A549 treated with AZD2906 at 1 μM for 4 hours (cell line): ENCODE data around the gene NMNAT1. TPM values are rescaled to one million over a fixed set of nuclear protein-coding genes. Genes with fewer than 3 reads are reported as not detected.

Experiments
- total RNA-seq: library from RNA; stranded (reverse); fragments of 200-300 nt; extraction: Qiagen RNA extraction; gene quantifications from 5 replicates; pipeline ENCODE4 v1.2.3, GENCODE V29; 2022

NMNAT1 gene
- total RNA-seq = 2.0 to 3.5 TPM (median 2.2 TPM) in 5 replicates

GRCh38 chr1:9942939-9943788 is at the start of gene NMNAT1, which contains the start of gene LZIC:
NMNAT1 (plus strand) TSS chr1:9943475; CDS start chr1:9972074, 28,599 bp downstream.
LZIC (minus strand) TSS chr1:9943391; CDS start chr1:9936619, 6,772 bp downstream.

GRCh38 chr1:9910076-9910422 is 33.2 kb upstream of the NMNAT1 start, which contains the start of gene CTNNBIP1:
CTNNBIP1 (minus strand) TSS chr1:9910269; CDS start chr1:9872064, 38,205 bp downstream.

DNA sequence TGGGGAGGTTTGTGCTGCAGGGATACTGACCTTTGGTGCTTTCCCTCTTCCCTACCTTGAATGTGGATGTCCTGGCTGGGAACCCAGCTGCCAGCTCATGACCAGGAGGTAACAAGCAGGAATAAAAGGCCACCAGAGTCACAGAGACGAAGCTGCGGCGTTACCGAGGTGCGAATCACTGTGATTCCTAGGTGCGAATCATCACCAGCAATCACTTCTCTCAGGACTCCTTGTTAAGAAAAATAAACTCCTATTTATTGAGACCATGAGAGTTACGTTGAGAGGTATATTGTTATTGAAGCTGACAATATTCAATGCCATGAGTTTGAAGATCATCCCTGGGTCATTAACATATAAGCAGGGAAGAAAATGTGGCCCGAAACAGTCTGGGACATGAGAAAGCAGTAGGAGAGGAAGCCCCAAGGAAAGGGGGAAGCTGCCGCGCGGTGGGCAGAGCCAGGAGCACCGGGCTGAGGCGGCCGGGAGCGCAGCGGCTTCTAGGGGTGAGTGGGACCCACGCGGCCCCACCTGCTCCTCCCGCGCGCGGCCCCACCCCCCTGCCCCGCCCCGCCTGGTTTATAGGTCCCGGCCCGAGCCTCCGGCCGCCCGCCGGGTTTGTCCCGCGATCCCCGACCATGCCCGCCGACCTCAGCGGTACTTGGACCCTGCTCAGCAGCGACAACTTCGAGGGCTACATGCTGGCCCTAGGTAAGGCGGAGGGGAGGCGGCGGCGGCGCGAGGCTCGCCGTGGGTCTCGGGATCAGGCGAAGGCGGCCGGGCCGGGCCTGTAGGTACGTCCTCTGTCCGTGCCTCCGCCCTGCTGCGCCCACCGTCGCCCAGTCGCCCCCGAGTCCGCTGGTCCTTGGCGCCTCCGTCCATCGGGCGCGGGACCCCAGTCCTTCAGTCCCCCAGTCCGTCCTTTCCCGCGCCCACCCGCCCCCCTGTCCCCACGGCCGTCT is 53.6 kb downstream of the NMNAT1 start, which contains the start of gene RBP7:
TSS of gene RBP7 (plus strand) at position 605 of the 959 bp plus-strand sequence. CDS start at position 636, 31 bp downstream.

DNA sequence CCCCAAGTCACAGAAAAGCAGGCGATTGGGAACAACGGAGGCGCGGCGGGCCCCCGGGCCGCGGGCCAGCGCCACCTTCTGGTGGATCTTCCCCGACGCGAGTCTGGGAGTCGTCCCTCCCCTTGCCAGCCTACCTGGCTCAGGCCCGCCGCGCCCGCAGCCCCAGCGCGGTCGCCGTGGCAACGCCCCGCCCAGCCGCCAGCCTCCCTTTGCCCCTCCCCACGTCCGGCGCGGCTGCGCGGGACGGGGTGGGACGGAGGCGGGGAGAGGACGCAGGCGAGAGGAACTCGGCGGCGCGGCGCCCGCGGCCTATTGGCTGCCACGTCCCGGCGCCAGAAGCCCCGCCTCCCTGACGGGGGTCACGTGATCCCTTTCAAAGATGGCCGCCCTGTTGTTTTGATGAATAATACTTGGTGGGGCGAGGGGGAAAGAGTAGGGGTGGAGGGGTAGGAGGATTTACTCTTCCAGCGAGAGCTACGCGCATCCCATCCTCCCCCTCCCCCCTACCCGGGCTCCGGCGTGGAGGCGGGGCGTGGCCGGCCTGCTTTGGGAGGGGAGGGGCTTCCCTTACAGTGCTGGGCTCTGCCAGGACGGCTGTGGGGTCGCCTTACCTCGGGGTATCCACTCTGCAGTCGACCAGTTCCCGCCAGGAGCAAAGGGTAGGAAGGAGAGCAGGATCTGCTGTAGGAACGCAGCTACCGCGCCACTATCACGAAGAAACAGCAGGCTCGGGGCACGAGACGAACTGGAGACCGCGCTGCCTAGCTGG is 89.5 kb downstream of the NMNAT1 start, which contains the start of gene UBE4B:
TSS of gene UBE4B (plus strand) at position 369 of the 769 bp plus-strand sequence. CDS start 713 bp downstream, outside the sequence.

Other genes with a start within 250 kb of the NMNAT1 start
- gene CLSTN1, start 119.5 kb upstream of the NMNAT1 start, total RNA-seq = 59.0 to 63.5 TPM (median 60.7 TPM) in 5 replicates
- gene CTNNBIP1, start 33.2 kb upstream of the NMNAT1 start, total RNA-seq = 8.7 to 10.9 TPM (median 10.8 TPM) in 5 replicates
- 17.5 to 27.7 TPM (median 18.9 TPM) in 5 replicates for gene LZIC, start 84 bp upstream of the NMNAT1 start, total RNA-seq
- 4.8 to 6.0 TPM (median 5.2 TPM) in 5 replicates for gene RBP7, start 53.8 kb downstream of the NMNAT1 start, total RNA-seq
- 12.1 to 13.6 TPM (median 12.7 TPM) in 5 replicates for gene UBE4B, start 89.5 kb downstream of the NMNAT1 start, total RNA-seq